NB4 (cell line): ENCODE measurements around the gene PCGF1.

Source experiments
- CTCF ChIP-seq: IDR thresholded peaks from one replicate; pipeline ENCODE4 v1.5.1; 2012; ENCODE audit warnings: low read depth, low read length
- MYC ChIP-seq: IDR thresholded peaks from 2 replicates; pipeline ENCODE4 v1.6.1; 2011; ENCODE audit warnings: low read depth, low read length
- POLR2A ChIP-seq: IDR thresholded peaks from 2 replicates; pipeline ENCODE4 v1.6.1; 2011; ENCODE audit warnings: mild to moderate bottlenecking; ENCODE audit not compliant: insufficient read length; ENCODE audit errors: extremely low read depth
- TF ChIP-seq, protein P1 (sequence below): IDR thresholded peaks from 2 replicates; pipeline ENCODE4 v1.6.1; 2011; ENCODE audit warnings: low read depth, low read length

GRCh38 chr2:74514368-74515270 is 7.1 kb upstream of the PCGF1 start, which contains the start of gene TLX2:
- TF ChIP-seq CTCF (no peak), POLR2A (no peak), MYC (no peak)
- TF ChIP-seq, protein P1, sequence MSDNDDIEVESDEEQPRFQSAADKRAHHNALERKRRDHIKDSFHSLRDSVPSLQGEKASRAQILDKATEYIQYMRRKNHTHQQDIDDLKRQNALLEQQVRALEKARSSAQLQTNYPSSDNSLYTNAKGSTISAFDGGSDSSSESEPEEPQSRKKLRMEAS, result no peak
